Psoas muscle (tissue), 8 donors: ENCODE results near the gene TLE3. TPM values are rescaled to one million over a fixed set of nuclear protein-coding genes. Genes with fewer than 3 reads are reported as not detected.

Experiments used
- ATAC-seq, 4 donors: fragments of 200-7000 bp; cut with Tn5 transposase; one replicate each; pipeline ENCODE4 v1.9.1; 2020; ENCODE audit warnings: moderate library complexity in 3 of 4, mild to moderate bottlenecking in 2 of 4
- DNase-seq, 2 donors: peaks; one replicate each; pipeline ENCODE4 v3.0.0-alpha.2; 2020
- H3K27ac ChIP-seq: fragments of 200-600 bp; one replicate; pipeline ENCODE4 v1.8.0; 2022
- H3K27me3 ChIP-seq, 3 donors: fragments of 200-600 bp in 1 of 3; one replicate each; pipeline versions ENCODE4 v1.6.1 to v1.8.0; 2013 to 2022; ENCODE audit warnings: low read length in 2 of 3, mild to moderate bottlenecking in 2 of 3, moderate library complexity in 1 of 3; ENCODE audit not compliant: insufficient read depth in 3 of 3
- H3K36me3 ChIP-seq, 2 donors: fragments of 200-600 bp in 1 of 2; one replicate each; pipeline versions ENCODE4 v1.6.1 to v1.8.0; 2013 to 2022; ENCODE audit warnings: low read depth in 1 of 2, mild to moderate bottlenecking in 1 of 2, moderate library complexity in 1 of 2; ENCODE audit not compliant: insufficient read depth in 1 of 2
- H3K4me1 ChIP-seq: fragments of 200-600 bp; one replicate; pipeline ENCODE4 v1.8.0; 2022
- H3K4me3 ChIP-seq: fragments of 200-600 bp; one replicate; pipeline ENCODE4 v1.8.0; 2022; ENCODE audit warnings: mild to moderate bottlenecking
- H3K9me3 ChIP-seq: fragments of 200-600 bp; one replicate; pipeline ENCODE4 v1.8.0; 2022
- WGBS, 3 donors: extraction: QIAGEN DNeasy Blood & Tissue Kit; methylation state at CpG; one replicate each; pipeline versions ENCODE4 v1.1.6 to v1.1.7; 2013; 5-methylcytosine and 5-hydroxymethylcytosine counted together
- intact Hi-C, 2 donors: fragments of 100-400 bp; cut with DNase I; formaldehyde crosslinking; loops; one replicate each; pipeline versions ENCODE4 v1.11.0 to v1.14.2; 2022
- polyA plus RNA-seq, 3 donors: library from polyadenylated mRNA; stranded (reverse); fragments of 200-250 nt; gene quantifications; one replicate each; pipeline ENCODE4 v1.2.3, GENCODE V29; 2013
- total RNA-seq, 4 donors: library from RNA; stranded (reverse); fragmentation: NEBNext Ultra II Directional in 2 of 4; extraction: Animal tissue kit (Norgen Biotek cat#: 25700) in 2 of 4; gene quantifications; one replicate each; pipeline versions ENCODE4 v1.2.1 to v1.2.4, GENCODE V29; 2021 to 2023
- TF ChIP-seq, protein P1 (sequence below): fragments of 200-600 bp; IDR thresholded peaks from one replicate; pipeline ENCODE4 v1.8.0; 2022; ENCODE audit warnings: antibody characterized with exemption
- donor health status: healthy with polysubstance abuse.
- donor health status: DM: no; HTN: no; CAD: no; lungs with moderate emphysema.
- donor health status: Bipolar disorder and iron deficiency.
- donor health status: healthy.
- donor health status: DM: yes; HTN: yes; CAD: no.
- donor health status: DM: no; HTN: no; CAD: no.
- donor health status: DM: no; HTN: no; CAD: no.
- donor health status: DM: yes; HTN: yes; CAD: no.

TLE3 gene
- total and polyA plus RNA-seq, 7 donors = 4.3 to 59.9 (median 10.8) TPM

- no peaks in the 10 kb centered on the region for H3K9me3 ChIP-seq
- no peaks in the 10 kb centered on the region for H3K4me1 ChIP-seq
- H3K4me3 ChIP-seq = no peak overlapping the region
- intact Hi-C loops = no loop called here
- ATAC-seq (no peak), DNase-seq (no peak)
- H3K27me3 ChIP-seq = peaks cover 0 to 1% (median 0%) of the 10 kb centered on the region in 3 donors
- TF ChIP-seq, protein P1, sequence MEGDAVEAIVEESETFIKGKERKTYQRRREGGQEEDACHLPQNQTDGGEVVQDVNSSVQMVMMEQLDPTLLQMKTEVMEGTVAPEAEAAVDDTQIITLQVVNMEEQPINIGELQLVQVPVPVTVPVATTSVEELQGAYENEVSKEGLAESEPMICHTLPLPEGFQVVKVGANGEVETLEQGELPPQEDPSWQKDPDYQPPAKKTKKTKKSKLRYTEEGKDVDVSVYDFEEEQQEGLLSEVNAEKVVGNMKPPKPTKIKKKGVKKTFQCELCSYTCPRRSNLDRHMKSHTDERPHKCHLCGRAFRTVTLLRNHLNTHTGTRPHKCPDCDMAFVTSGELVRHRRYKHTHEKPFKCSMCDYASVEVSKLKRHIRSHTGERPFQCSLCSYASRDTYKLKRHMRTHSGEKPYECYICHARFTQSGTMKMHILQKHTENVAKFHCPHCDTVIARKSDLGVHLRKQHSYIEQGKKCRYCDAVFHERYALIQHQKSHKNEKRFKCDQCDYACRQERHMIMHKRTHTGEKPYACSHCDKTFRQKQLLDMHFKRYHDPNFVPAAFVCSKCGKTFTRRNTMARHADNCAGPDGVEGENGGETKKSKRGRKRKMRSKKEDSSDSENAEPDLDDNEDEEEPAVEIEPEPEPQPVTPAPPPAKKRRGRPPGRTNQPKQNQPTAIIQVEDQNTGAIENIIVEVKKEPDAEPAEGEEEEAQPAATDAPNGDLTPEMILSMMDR = no peak
- no peak overlapping the region for H3K27ac ChIP-seq
- H3K36me3 ChIP-seq = no peaks in the 10 kb centered on the region
- 88 to 94% (median 89%) methylated on average over 3 of the region's 3 CpGs for WGBS, 3 donors
These were observed 88.9 kb downstream of the TLE3 start for GRCh38 chr15:70008697-70009290.

DNA sequence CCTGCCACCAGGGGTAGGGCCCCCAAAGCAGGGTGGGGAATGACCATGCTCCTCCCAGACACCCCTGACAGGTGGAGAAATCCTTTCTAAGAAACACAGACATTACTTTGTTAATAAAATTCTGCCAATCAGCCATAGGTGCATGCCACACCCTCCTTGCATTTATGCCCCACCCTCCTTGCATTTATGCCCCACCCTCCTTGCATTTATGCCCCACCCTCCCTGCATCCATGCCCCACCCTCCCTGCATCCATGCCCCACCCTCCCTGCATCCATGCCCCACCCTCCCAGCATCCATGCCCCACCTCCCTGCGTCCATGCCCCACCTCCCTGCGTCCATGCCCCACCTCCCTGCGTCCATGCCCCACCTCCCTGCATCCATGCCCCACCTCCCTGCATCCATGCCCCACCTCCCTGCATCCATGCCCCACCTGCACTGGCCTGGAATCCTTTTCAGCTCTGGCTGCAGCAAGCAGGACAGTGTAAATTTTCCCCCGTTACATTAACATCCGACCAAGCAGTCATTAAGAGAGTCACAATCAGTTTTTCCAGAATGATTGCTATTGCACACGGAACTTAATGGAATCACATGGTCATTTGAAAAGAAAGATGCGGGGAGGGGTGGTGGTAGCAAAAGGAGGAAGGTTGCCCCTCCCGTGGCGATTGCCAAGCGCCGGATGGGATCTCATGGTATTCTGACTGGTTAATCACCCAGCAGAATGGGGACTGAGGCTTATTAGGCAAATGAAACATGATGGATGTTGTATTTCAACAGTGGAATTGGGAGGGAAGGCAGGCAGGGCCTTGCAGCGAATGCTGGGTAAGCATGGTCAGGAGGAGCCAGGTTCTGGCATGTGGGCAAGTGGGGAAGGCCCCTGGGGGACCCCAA, 91.2 kb downstream of the TLE3 start:
- peaks cover 0 to 1% (median 0%) of the 10 kb centered on the region in 3 donors for H3K27me3 ChIP-seq
- H3K27ac ChIP-seq = no peak overlapping the region
- intact Hi-C loops = no loop called here
- H3K4me1 ChIP-seq = no peaks in the 10 kb centered on the region
- no peaks in the 10 kb centered on the region for H3K9me3 ChIP-seq
- DNase-seq (no peak), ATAC-seq (no peak)
- H3K4me3 ChIP-seq = no peak overlapping the region
- H3K36me3 ChIP-seq = no peaks in the 10 kb centered on the region
- TF ChIP-seq, protein P1 = no peak
- 83 to 85% (median 84%) methylated on average over 11 to 12 of the region's 12 CpGs for WGBS, 3 donors

DNA sequence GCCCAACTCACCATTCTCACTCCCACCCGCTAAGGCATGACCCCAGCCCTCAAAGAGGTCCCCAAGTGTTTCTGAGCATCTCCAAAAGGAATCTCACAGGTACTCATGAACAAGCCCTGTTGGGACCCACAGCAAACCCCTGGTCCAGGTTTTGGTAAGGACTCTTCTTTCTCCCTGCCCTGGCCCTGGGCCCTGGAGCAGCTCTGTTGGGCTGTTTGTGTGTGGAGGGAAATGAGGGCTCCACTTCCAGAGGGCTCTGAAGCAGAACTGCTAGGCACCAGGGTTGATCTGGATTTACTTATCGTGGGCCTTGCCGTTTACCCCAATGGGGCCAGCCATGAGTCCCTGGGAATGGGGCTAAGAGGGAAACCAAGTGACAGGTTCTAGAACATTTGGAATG, 92.9 kb downstream of the TLE3 start:
- H3K27me3 ChIP-seq = peaks cover 0 to 1% (median 0%) of the 10 kb centered on the region in 3 donors
- intact Hi-C loops = no loop called here
- H3K36me3 ChIP-seq = no peaks in the 10 kb centered on the region
- H3K4me1 ChIP-seq = no peaks in the 10 kb centered on the region
- 96 to 97% (median 96%) methylated on average over 3 of the region's 3 CpGs for WGBS, 3 donors
- ATAC-seq (no peak), DNase-seq (no peak)
- H3K4me3 ChIP-seq = no peak overlapping the region
- no peak overlapping the region for H3K27ac ChIP-seq
- H3K9me3 ChIP-seq = no peaks in the 10 kb centered on the region
- TF ChIP-seq, protein P1 = no peak

- no peak for ATAC-seq
- no peak for DNase-seq
- no peaks in the 10 kb centered on the region for H3K36me3 ChIP-seq
- no peaks in the 10 kb centered on the region for H3K9me3 ChIP-seq
- H3K27ac ChIP-seq = no peak overlapping the region
- no peaks in the 10 kb centered on the region for H3K4me1 ChIP-seq
- H3K27me3 ChIP-seq = peaks cover 0 to 1% (median 0%) of the 10 kb centered on the region in 3 donors
- intact Hi-C loops = no loop called here
- 96 to 98% (median 98%) methylated on average over 2 of the region's 2 CpGs for WGBS, 3 donors
- H3K4me3 ChIP-seq = no peak overlapping the region
- TF ChIP-seq, protein P1 = no peak
These were observed 94.8 kb downstream of the TLE3 start for GRCh38 chr15:70002897-70003296.
